Right atrium auricular region (tissue), 2 donors: ENCODE results near the gene TAF4. TPM values are rescaled to one million over a fixed set of nuclear protein-coding genes. Genes with fewer than 3 reads are reported as not detected.

Experiments used
- DNase-seq: peaks from one replicate; pipeline ENCODE4 v3.0.0-alpha.2; 2019; ENCODE audit warnings: low spot score
- H3K27ac ChIP-seq, 2 donors: fragments of 200-600 bp; sonication (generic); 1 replicate in 1 of 2; 2 replicates in 1 of 2; pipeline ENCODE4 v1.5.1; 2016 to 2019
- H3K27me3 ChIP-seq, 2 donors: fragments of 200-600 bp; sonication (generic); one replicate each; pipeline versions ENCODE4 v1.5.1 to v1.6.0; 2017 to 2019
- H3K36me3 ChIP-seq: fragments of 200-600 bp; sonication (generic); one replicate; pipeline ENCODE4 v1.5.1; 2016
- H3K4me1 ChIP-seq, 2 donors: fragments of 200-600 bp; sonication (generic); one replicate each; pipeline versions ENCODE4 v1.5.1 to v1.6.0; 2017 to 2019
- H3K4me3 ChIP-seq, 2 donors: fragments of 200-600 bp; sonication (generic); 1 replicate in 1 of 2; 2 replicates in 1 of 2; pipeline ENCODE4 v1.5.1; 2017 to 2019; ENCODE audit warnings: mild to moderate bottlenecking in 1 of 2, moderate library complexity in 1 of 2
- H3K9me3 ChIP-seq, 2 donors: fragments of 200-600 bp; sonication (generic); one replicate each; pipeline ENCODE4 v1.5.1; 2019
- CTCF ChIP-seq, 2 donors: fragments of 200-600 bp; sonication (generic); IDR thresholded peaks; one replicate each; pipeline ENCODE4 v1.5.1; 2019; ENCODE audit warnings: antibody characterized with exemption in 2 of 2
- total RNA-seq, 2 donors: library from RNA; depleted of rRNA; stranded (reverse); fragments of >200 nt; gene quantifications; one replicate each; pipeline ENCODE4 v1.1.0, GENCODE V29; 2016

The TAF4 gene
- total RNA-seq, 2 donors from 2014 or later: 8.3 to 18.0 TPM

- Histone ChIP-seq H3K27me3 (no peaks in the 10 kb centered on the region), H3K4me1 (no peaks in the 10 kb centered on the region), H3K27ac (no peak overlapping the region), H3K4me3 (no peak overlapping the region), H3K36me3 (no peaks in the 10 kb centered on the region), H3K9me3 (no peaks in the 10 kb centered on the region)
- no peak for DNase-seq
- TF ChIP-seq CTCF (IDR thresholded peaks at IDR 0.05): no peak
Observed at GRCh38 chr20:61940491-61940890, 125.2 kb downstream of the TAF4 start.

GRCh38 chr20:61939691-61940360, 125.9 kb downstream of the TAF4 start:
- Histone ChIP-seq H3K27ac (no peak overlapping the region), H3K36me3 (no peaks in the 10 kb centered on the region), H3K4me1 (no peaks in the 10 kb centered on the region), H3K27me3 (no peaks in the 10 kb centered on the region), H3K4me3 (no peak overlapping the region), H3K9me3 (no peaks in the 10 kb centered on the region)
- no peak for DNase-seq
- TF ChIP-seq CTCF (IDR thresholded peaks at IDR 0.05): no peak

GRCh38 chr20:61938839-61939690, 126.6 kb downstream of the TAF4 start:
- no peak for DNase-seq
- Histone ChIP-seq H3K9me3 (no peaks in the 10 kb centered on the region), H3K36me3 (no peaks in the 10 kb centered on the region), H3K4me1 (no peaks in the 10 kb centered on the region), H3K4me3 (no peak overlapping the region), H3K27ac (no peak overlapping the region), H3K27me3 (no peaks in the 10 kb centered on the region)
- no peak for TF ChIP-seq CTCF (IDR thresholded peaks at IDR 0.05)

GRCh38 chr20:61937963-61938838, 127.5 kb downstream of the TAF4 start:
- TF ChIP-seq CTCF (IDR thresholded peaks at IDR 0.05): no peak
- Histone ChIP-seq H3K9me3 (no peaks in the 10 kb centered on the region), H3K36me3 (no peaks in the 10 kb centered on the region), H3K4me3 (no peak overlapping the region), H3K4me1 (no peaks in the 10 kb centered on the region), H3K27me3 (no peaks in the 10 kb centered on the region), H3K27ac (no peak overlapping the region)
- DNase-seq: no peak

- no peak for TF ChIP-seq CTCF (IDR thresholded peaks at IDR 0.05)
- Histone ChIP-seq H3K9me3 (no peaks in the 10 kb centered on the region), H3K27me3 (no peaks in the 10 kb centered on the region), H3K4me1 (no peaks in the 10 kb centered on the region), H3K36me3 (no peaks in the 10 kb centered on the region), H3K4me3 (no peak overlapping the region), H3K27ac (no peak overlapping the region)
- DNase-seq: no peak
Observed at GRCh38 chr20:61937146-61937962, 128.3 kb downstream of the TAF4 start.
